Sigmoid colon (tissue), 3 donors: ENCODE measurements around the gene MTMR3.

ENCODE experiments used
- CTCF ChIP-seq, 4 experiments: fragments of 450-650 bp in 3 of 4; fragments of 200-600 bp in 1 of 4; IDR thresholded peaks; one replicate each; pipeline ENCODE4 v1.5.1; 2016 to 2019; ENCODE audit warnings: antibody characterized with exemption in 4 of 4, mild to moderate bottlenecking in 3 of 4, moderate library complexity in 2 of 4
- POLR2A ChIP-seq, 2 donors: fragments of 450-650 bp; IDR thresholded peaks; one replicate each; pipeline ENCODE4 v1.6.1; 2016; ENCODE audit warnings: antibody characterized with exemption in 2 of 2, mild to moderate bottlenecking in 2 of 2, moderate library complexity in 2 of 2

GRCh38 chr22:29879753-29880152, 3.2 kb upstream of the MTMR3 start:
- TF ChIP-seq POLR2A (IDR thresholded peaks at IDR 0.05) = no peak
- no peak for TF ChIP-seq CTCF (IDR thresholded peaks at IDR 0.05)
